Keratinocyte (primary cell): Measurements from ENCODE around the gene JDP2. TPM values are rescaled to one million over a fixed set of nuclear protein-coding genes. Genes with fewer than 3 reads are reported as not detected.

ENCODE experiments used
- DNase-seq: peaks from one replicate; pipeline ENCODE4 v3.0.0-alpha.2; 2011; ENCODE audit warnings: low read depth, missing footprints, low spot score
- FAIRE-seq: peaks from 2 replicates; lab custom pipeline; 2011; peaks lifted over from hg19 to GRCh38; lab: Jason Lieb, UNC
- H2AFZ ChIP-seq: 2 replicates; pipeline ENCODE4 v1.6.0; 2012; ENCODE audit warnings: low read length, control low read depth, inconsistent platforms; ENCODE audit not compliant: control insufficient read depth
- H3K27ac ChIP-seq: 2 replicates; pipeline ENCODE4 v1.5.1; 2011; ENCODE audit warnings: low read length; ENCODE audit not compliant: control insufficient read depth, insufficient read depth
- H3K27me3 ChIP-seq: 3 replicates; pipeline ENCODE4 v1.6.0; 2011; ENCODE audit warnings: low read length; ENCODE audit not compliant: control insufficient read depth, insufficient read depth; ENCODE audit errors: extremely low read depth
- H3K36me3 ChIP-seq, 2 experiments: 2 replicates in 1 of 2; 3 replicates in 1 of 2; pipeline ENCODE4 v1.5.1; 2011; ENCODE audit warnings: low read length in 2 of 2, mild to moderate bottlenecking in 1 of 2; ENCODE audit not compliant: control insufficient read depth in 2 of 2, insufficient read depth in 2 of 2; ENCODE audit errors: extremely low read depth in 1 of 2
- H3K4me1 ChIP-seq: 3 replicates; pipeline ENCODE4 v1.5.1; 2011; ENCODE audit warnings: low read length; ENCODE audit not compliant: control insufficient read depth, insufficient read depth; ENCODE audit errors: extremely low read depth
- H3K4me2 ChIP-seq: 3 replicates; pipeline ENCODE4 v1.6.0; 2011; ENCODE audit warnings: low read depth, low read length; ENCODE audit not compliant: control insufficient read depth, insufficient read depth; ENCODE audit errors: extremely low read depth
- H3K4me3 ChIP-seq, 3 experiments: fragments of 200-600 bp in 1 of 3; sonication (generic) in 1 of 3; 2 replicates in 2 of 3; 3 replicates in 1 of 3; pipeline ENCODE4 v1.5.1; 2011 to 2016; ENCODE audit warnings: low read length in 3 of 3, mild to moderate bottlenecking in 3 of 3, control low read depth in 2 of 3, inconsistent platforms in 1 of 3, low read depth in 1 of 3, mixed read lengths in 1 of 3, mixed run types in 1 of 3, moderate library complexity in 1 of 3; ENCODE audit not compliant: control insufficient read depth in 2 of 3, insufficient read depth in 2 of 3; ENCODE audit errors: extremely low read depth in 1 of 3
- H3K79me2 ChIP-seq: 2 replicates; pipeline ENCODE4 v1.6.0; 2012; ENCODE audit warnings: low read length; ENCODE audit not compliant: control insufficient read depth, insufficient read depth
- H3K9ac ChIP-seq: 3 replicates; pipeline ENCODE4 v1.6.0; 2011; ENCODE audit warnings: low read length; ENCODE audit not compliant: control insufficient read depth, insufficient read depth; ENCODE audit errors: extremely low read depth
- H3K9me1 ChIP-seq: 3 replicates; pipeline ENCODE4 v1.6.0; 2011; ENCODE audit warnings: low read length; ENCODE audit not compliant: control insufficient read depth, insufficient read depth; ENCODE audit errors: extremely low read depth
- H3K9me3 ChIP-seq: 2 replicates; pipeline ENCODE4 v1.5.1; 2012; ENCODE audit warnings: low read depth, low read length; ENCODE audit not compliant: control insufficient read depth
- H4K20me1 ChIP-seq: 3 replicates; pipeline ENCODE4 v1.6.0; 2011; ENCODE audit warnings: low read length; ENCODE audit not compliant: control insufficient read depth, insufficient read depth; ENCODE audit errors: extremely low read depth
- EZH2 ChIP-seq: IDR thresholded peaks from one replicate; pipeline ENCODE4 v1.6.1; 2012; ENCODE audit warnings: inconsistent platforms, mild to moderate bottlenecking, low read length, moderate library complexity
- dilution Hi-C: fragments of 300-500 bp; cut with MboI; formaldehyde crosslinking; loops from one replicate; pipeline ENCODE4 v1.7.0; 2020; ENCODE audit warnings: low sequenced_read_pairs; ENCODE audit not compliant: extremely low pct_ligation_motif_present
- polyA plus RNA-seq, 5 experiments: library from polyadenylated mRNA; depleted of rRNA in 3 of 5; stranded (reverse) in 3 of 5; stranded (forward) in 1 of 5; unstranded in 1 of 5; fragments of >200 nt; gene quantifications; 1 replicate in 1 of 5; 2 replicates in 3 of 5; 3 replicates in 1 of 5; pipeline versions ENCODE4 v1.2.1 to v1.2.3, GENCODE V29; 2011 to 2012; ENCODE audit warnings: missing spikeins in 2 of 5, low read depth in 1 of 5, low replicate concordance in 1 of 5
- TF ChIP-seq, protein P1 (sequence below), 3 experiments: IDR thresholded peaks in 1 of 3; conservative IDR thresholded peaks in 1 of 3; optimal IDR thresholded peaks in 1 of 3; 2 replicates in 2 of 3; 3 replicates in 1 of 3; pipeline versions ENCODE3 to v1.5.1; 2011; ENCODE audit warnings: low read length in 3 of 3, mild to moderate bottlenecking in 3 of 3, moderate library complexity in 2 of 3, control low read depth in 1 of 3, inconsistent platforms in 1 of 3; ENCODE audit not compliant: insufficient read depth in 2 of 3; ENCODE audit errors: extremely low read depth in 1 of 3

JDP2 gene
- polyA plus RNA-seq, 1 donor (not counting 4 experiments of a cell fraction or from before 2014, with no cell fraction given), result 13.5 TPM

DNA sequence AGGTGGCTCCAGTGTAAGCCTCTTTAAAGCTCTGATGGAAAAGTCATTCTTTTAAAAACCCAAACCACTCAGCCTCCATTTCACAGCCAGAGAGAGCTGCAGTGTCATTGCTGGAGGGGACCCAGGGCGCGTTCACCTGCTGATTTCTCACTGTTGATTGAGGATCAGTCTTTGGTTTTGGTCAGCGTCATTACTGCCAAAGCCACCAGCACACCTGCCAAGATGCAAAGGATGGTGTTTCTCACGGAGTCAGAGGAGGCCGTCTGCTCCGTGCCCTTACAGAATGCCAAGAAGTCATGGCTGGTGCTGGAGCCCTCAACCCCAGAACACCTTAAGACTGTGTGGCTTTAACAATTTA, 61.6 kb downstream of the JDP2 start:
- no peak overlapping the region for H2AFZ ChIP-seq
- H3K4me3 ChIP-seq, result no peak overlapping the region
- FAIRE-seq, result no peak
- peaks cover 4% of the 10 kb centered on the region for H3K27me3 ChIP-seq
- DNase-seq, result no peak
- TF ChIP-seq EZH2, result no peak
- TF ChIP-seq, protein P1, sequence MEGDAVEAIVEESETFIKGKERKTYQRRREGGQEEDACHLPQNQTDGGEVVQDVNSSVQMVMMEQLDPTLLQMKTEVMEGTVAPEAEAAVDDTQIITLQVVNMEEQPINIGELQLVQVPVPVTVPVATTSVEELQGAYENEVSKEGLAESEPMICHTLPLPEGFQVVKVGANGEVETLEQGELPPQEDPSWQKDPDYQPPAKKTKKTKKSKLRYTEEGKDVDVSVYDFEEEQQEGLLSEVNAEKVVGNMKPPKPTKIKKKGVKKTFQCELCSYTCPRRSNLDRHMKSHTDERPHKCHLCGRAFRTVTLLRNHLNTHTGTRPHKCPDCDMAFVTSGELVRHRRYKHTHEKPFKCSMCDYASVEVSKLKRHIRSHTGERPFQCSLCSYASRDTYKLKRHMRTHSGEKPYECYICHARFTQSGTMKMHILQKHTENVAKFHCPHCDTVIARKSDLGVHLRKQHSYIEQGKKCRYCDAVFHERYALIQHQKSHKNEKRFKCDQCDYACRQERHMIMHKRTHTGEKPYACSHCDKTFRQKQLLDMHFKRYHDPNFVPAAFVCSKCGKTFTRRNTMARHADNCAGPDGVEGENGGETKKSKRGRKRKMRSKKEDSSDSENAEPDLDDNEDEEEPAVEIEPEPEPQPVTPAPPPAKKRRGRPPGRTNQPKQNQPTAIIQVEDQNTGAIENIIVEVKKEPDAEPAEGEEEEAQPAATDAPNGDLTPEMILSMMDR (optimal IDR thresholded peaks at IDR 0.05 in 1 of 3, IDR thresholded peaks at IDR 0.05 in 1 of 3, conservative IDR thresholded peaks at IDR 0.05 in 1 of 3; ENCODE audit: extremely low read depth in 1 of 3, insufficient read depth in 2 of 3, low read length in 3 of 3), result no peak
- no peak overlapping the region for H3K27ac ChIP-seq
- H3K36me3 ChIP-seq, result no peaks in the 10 kb centered on the region
- peaks cover 7% of the 10 kb centered on the region for H3K4me1 ChIP-seq
- no peaks in the 10 kb centered on the region for H3K9me1 ChIP-seq
- H3K79me2 ChIP-seq, result no peaks in the 10 kb centered on the region
- no peaks in the 10 kb centered on the region for H4K20me1 ChIP-seq
- no peak overlapping the region for H3K9ac ChIP-seq
- no peak overlapping the region for H3K4me2 ChIP-seq
- no peaks in the 10 kb centered on the region for H3K9me3 ChIP-seq
- dilution Hi-C loops, result no loop called here

- Histone ChIP-seq H3K9ac (no peak overlapping the region), H3K36me3 (no peaks in the 10 kb centered on the region), H4K20me1 (no peaks in the 10 kb centered on the region), H3K4me1 (peaks cover 7% of the 10 kb centered on the region), H3K27ac (no peak overlapping the region), H3K79me2 (no peaks in the 10 kb centered on the region), H3K9me3 (no peaks in the 10 kb centered on the region), H3K4me2 (no peak overlapping the region), H3K4me3 (no peak overlapping the region), H2AFZ (no peak overlapping the region), H3K9me1 (no peaks in the 10 kb centered on the region), H3K27me3 (peaks cover 4% of the 10 kb centered on the region)
- no peak for DNase-seq
- FAIRE-seq, result no peak
- no peak for TF ChIP-seq EZH2
- TF ChIP-seq, protein P1 (optimal IDR thresholded peaks at IDR 0.05 in 1 of 3, IDR thresholded peaks at IDR 0.05 in 1 of 3, conservative IDR thresholded peaks at IDR 0.05 in 1 of 3; ENCODE audit: extremely low read depth in 1 of 3, insufficient read depth in 2 of 3, low read length in 3 of 3), result no peak
- dilution Hi-C loops, result no loop called here
Measured at GRCh38 chr14:75491376-75491978, 63.7 kb downstream of the JDP2 start.
